H7 (cell line): ENCODE data around the gene USP25. TPM values are rescaled to one million over a fixed set of nuclear protein-coding genes. Genes with fewer than 3 reads are reported as not detected.

Source experiments
- DNase-seq: peaks from one replicate; pipeline ENCODE4 v3.0.0; 2012
- H3K27me3 ChIP-seq: 2 replicates; pipeline ENCODE4 v1.6.0; 2011; ENCODE audit warnings: mild to moderate bottlenecking, low read length; ENCODE audit not compliant: control insufficient read depth, insufficient read depth
- H3K36me3 ChIP-seq: replicated peaks from 2 replicates; pipeline ENCODE4 v1.5.1; 2011; ENCODE audit warnings: low read length; ENCODE audit not compliant: control insufficient read depth, insufficient read depth
- H3K4me3 ChIP-seq: 2 replicates; pipeline ENCODE4 v1.5.1; 2011; ENCODE audit warnings: low read depth, mild to moderate bottlenecking, control low read depth, low read length, moderate library complexity; ENCODE audit not compliant: insufficient read depth
- total RNA-seq: library from RNA; depleted of rRNA; stranded (reverse); fragments of >200 nt; shearing (Covaris generic); gene quantifications from 2 replicates; pipeline ENCODE4 v1.2.3, GENCODE V29; 2014

USP25 gene
- total RNA-seq, 1 experiment from 2014 or later: 27.5 TPM

GRCh38 chr21:15766952-15767603 is 37.3 kb downstream of the USP25 start:
- no peak for DNase-seq
- Histone ChIP-seq H3K27me3 (no peaks in the 10 kb centered on the region), H3K36me3 (no peaks in the 10 kb centered on the region), H3K4me3 (no peak overlapping the region)

GRCh38 chr21:15768045-15768601 is 38.3 kb downstream of the USP25 start:
- Histone ChIP-seq H3K4me3 (no peak overlapping the region), H3K36me3 (no peaks in the 10 kb centered on the region), H3K27me3 (no peaks in the 10 kb centered on the region)
- DNase-seq: no peak

GRCh38 chr21:15768853-15769252 is 39.1 kb downstream of the USP25 start:
- Histone ChIP-seq H3K27me3 (no peaks in the 10 kb centered on the region), H3K36me3 (no peaks in the 10 kb centered on the region), H3K4me3 (no peak overlapping the region)
- no peak for DNase-seq

- H3K4me3 ChIP-seq: no peak overlapping the region
- DNase-seq: no peak
- no peaks in the 10 kb centered on the region for H3K27me3 ChIP-seq
- no peaks in the 10 kb centered on the region for H3K36me3 ChIP-seq
Observed at GRCh38 chr21:15771311-15771710, 41.5 kb downstream of the USP25 start.

- no peaks in the 10 kb centered on the region for H3K27me3 ChIP-seq
Observed at GRCh38 chr21:15772654-15773053, 42.9 kb downstream of the USP25 start.

GRCh38 chr21:15774590-15774989 is 44.8 kb downstream of the USP25 start:
- Histone ChIP-seq H3K4me3 (no peak overlapping the region), H3K36me3 (no peaks in the 10 kb centered on the region), H3K27me3 (no peaks in the 10 kb centered on the region)
- no peak for DNase-seq

More at GRCh38 chr21:15772654-15773053, 42.9 kb downstream of the USP25 start:
- DNase-seq: no peak
- Histone ChIP-seq H3K4me3 (no peak overlapping the region), H3K36me3 (no peaks in the 10 kb centered on the region)

GRCh38 chr21:15775291-15775690 is 45.5 kb downstream of the USP25 start:
- Histone ChIP-seq H3K4me3 (no peak overlapping the region), H3K36me3 (no peaks in the 10 kb centered on the region), H3K27me3 (no peaks in the 10 kb centered on the region)
- DNase-seq: no peak

- no peaks in the 10 kb centered on the region for H3K36me3 ChIP-seq
- H3K27me3 ChIP-seq: no peaks in the 10 kb centered on the region
- DNase-seq: no peak
- H3K4me3 ChIP-seq: no peak overlapping the region
Observed at GRCh38 chr21:15775981-15776380, 46.2 kb downstream of the USP25 start.

- no peak for DNase-seq
- Histone ChIP-seq H3K4me3 (no peak overlapping the region), H3K36me3 (peaks cover 4% of the 10 kb centered on the region), H3K27me3 (no peaks in the 10 kb centered on the region)
Observed at GRCh38 chr21:15776818-15777217, 47.0 kb downstream of the USP25 start.

GRCh38 chr21:15781986-15782385 is 52.2 kb downstream of the USP25 start:
- no peak for DNase-seq
- H3K4me3 ChIP-seq: no peak overlapping the region
- H3K27me3 ChIP-seq: no peaks in the 10 kb centered on the region
- peaks cover 11% of the 10 kb centered on the region for H3K36me3 ChIP-seq

- no peak for DNase-seq
- Histone ChIP-seq H3K36me3 (no peaks in the 10 kb centered on the region), H3K4me3 (no peak overlapping the region), H3K27me3 (no peaks in the 10 kb centered on the region)
Observed at GRCh38 chr21:15788847-15789523, 59.2 kb downstream of the USP25 start.

GRCh38 chr21:15793109-15793508 is 63.3 kb downstream of the USP25 start:
- Histone ChIP-seq H3K36me3 (no peaks in the 10 kb centered on the region), H3K4me3 (no peak overlapping the region), H3K27me3 (no peaks in the 10 kb centered on the region)
- DNase-seq: no peak

GRCh38 chr21:15793550-15794235 is 63.9 kb downstream of the USP25 start:
- Histone ChIP-seq H3K27me3 (no peaks in the 10 kb centered on the region), H3K4me3 (no peak overlapping the region), H3K36me3 (no peaks in the 10 kb centered on the region)
- no peak for DNase-seq

- no peaks in the 10 kb centered on the region for H3K36me3 ChIP-seq
- no peaks in the 10 kb centered on the region for H3K27me3 ChIP-seq
- H3K4me3 ChIP-seq: no peak overlapping the region
- no peak for DNase-seq
Observed at GRCh38 chr21:15794277-15794912, 64.6 kb downstream of the USP25 start.
